Stimulated activated CD8-positive, alpha-beta memory T cell treated with anti-CD3 and anti-CD28 coated beads, Interleukin-4, amount 100 ng/mL, for 4 hours (primary cell): ENCODE results near the gene SMIM26.

ENCODE experiments used
- DNase-seq, 2 donors: peaks; one replicate each; pipeline ENCODE4 v3.0.0-alpha.2; 2020; ENCODE audit warnings: low read depth in 2 of 2, low spot score in 1 of 2

SMIM26 gene

DNA sequence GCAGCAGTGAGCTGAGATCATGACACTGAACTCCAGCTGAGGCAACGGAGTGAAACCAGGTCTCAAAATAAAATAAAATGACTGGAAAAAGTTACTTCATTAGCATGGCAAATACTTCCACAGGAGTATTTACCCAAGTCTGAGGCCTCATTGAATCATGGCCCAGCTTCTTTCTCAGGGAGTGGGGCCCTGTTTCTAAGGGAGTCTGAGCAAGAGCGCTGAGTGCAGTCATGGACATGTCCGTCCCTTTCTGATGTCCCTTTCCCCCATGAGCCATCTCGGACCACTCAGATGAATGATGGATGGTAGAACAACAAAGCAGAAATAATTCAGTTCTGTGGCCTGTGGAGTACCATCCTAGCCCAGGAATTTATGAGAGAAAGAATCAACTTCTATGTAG, 12.8 kb downstream of the SMIM26 start:
- no peak for DNase-seq

DNA sequence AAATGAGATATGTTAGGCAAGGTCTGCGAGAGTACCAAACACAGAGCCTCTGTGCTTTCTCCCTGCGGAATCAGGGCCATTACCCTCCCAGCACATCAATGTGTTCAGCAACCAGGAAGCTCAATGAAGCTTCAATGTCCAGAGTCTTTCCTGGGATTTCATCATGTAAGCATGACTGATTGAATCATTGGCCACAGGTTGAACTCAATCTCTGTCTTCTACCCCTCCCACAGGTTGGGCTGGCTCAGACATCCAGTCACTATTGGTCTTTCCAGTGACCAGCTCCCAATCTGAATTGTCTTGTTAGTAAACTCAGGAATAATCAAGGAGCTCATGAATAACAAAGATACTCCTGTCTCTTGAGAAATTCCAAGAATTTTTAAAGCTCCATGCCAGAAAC, 17.9 kb downstream of the SMIM26 start:
- no peak for DNase-seq

DNA sequence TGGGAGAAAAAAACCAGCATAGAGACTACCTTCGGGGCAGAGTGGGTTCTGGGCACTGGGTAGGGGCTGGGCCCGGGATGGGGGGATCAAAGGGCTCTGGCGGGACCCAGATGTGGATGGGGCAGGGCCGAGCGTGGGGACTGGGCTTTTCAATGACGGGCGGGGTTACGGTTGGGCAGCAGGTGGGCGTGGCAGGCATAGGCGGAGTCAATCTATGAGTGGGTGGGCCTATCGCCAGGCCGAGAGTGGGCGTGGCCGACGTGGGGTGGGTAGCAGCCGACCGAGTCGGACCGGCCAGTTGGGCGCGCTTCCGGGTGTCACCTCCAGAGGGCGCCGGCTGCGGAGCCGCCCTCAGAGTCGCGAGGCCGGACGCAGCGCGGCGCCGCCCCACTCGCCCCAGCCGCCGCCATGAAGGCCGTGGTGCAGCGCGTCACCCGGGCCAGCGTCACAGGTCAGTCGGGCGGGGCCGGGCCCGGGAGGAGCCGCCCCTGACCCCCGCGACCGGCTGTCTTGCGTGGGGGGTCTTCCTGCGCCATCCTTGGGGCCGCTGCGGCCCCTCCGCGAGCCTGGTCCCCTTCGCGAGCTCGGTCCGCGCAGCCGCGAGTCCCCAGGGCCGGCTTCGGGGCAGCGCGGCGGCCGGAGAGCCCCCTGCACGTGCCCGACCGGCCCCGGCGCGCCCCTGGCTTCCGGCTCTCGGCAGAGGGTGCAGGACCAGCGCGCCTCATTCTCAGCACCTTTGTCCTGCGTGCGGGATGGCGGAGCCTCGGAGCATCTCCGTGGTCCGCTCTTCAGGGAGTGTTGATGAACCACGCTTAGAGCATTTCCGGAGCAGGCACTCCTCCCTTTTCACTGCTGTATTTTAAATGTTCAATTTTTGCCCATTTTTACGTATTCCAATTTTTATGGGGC, 20.7 kb downstream of the SMIM26 start, which contains the start of gene DTD1:
TSS of gene DTD1 (plus strand) at position 390 of the 909 bp plus-strand sequence. CDS start at position 409, 19 bp downstream.
- DNase-seq = peak; percentile 57 to 73

DNA sequence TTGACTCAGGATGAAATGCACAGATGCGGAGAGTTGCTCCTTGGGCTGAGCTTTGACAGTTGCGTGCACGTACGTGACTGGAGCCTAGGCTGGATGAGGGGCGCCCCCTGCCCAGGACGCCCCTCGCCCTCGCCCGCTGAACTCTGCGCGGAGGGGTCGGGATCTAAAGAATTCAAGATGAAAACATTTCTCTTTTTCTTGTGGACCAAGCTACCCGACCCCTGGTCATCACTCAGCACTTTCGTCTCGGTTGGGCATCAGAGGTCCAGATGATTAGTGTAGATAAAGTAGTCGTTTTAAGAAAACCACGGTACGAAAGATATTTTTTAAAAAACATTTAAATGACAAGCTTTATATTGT, 21.3 kb downstream of the SMIM26 start:
- no peak for DNase-seq

DNA sequence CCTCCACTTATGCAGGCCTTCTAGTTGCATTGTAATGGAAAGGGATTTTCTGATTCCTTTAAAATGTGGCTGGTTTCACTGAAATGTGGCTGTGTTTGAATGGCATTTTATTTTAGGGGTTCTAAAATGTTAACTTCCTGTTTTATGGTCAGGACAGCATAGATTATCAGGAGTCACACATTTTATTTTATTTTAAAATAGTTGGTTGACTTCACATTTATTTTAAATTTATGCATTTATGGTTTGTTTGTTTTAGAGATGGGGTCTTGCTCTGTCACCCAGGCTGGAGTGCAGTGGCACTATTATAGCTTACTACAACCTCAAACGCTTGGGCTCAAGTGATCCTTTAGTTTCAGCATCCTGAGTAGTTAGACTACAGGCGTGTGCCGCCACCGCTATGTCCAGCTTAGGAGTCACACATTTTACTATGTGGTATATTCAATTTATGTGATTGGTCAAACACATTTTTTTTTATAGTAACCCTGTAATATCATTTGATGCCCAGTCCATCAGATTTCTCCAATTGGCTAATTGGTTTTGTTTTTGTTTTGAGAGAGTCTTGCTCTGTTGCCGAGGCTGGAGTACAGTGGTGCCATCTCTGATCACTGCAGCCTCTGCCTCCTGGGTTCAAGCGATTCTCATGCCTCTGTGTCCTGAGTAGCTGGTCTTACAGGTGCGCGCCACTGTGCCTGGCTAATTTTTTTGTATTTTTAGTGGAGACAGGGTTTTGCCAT, 22.9 kb downstream of the SMIM26 start:
- no peak for DNase-seq

DNA sequence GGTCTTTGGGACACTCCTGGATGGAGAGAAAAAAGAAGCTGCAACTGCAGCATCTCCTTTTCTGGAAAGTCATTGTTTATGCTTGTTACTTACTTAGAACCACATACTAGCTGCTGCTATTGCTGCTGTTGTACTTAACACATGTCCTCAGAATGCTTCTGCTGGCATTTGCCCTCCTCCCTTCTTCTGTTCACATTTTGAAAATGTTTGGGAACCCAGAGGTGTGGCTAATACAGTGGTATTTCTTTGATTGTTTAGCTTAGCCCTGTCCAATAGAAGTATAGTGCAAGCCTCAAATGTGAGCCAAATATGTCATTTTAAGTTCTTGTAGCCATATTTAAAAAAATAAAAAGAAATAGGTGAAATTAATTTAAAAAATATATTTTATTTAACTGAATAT, 29.0 kb downstream of the SMIM26 start:
- DNase-seq = no peak

GRCh38 chr20:18609741-18610140, 42.5 kb downstream of the SMIM26 start:
- DNase-seq = no peak

GRCh38 chr20:18611492-18611891, 44.3 kb downstream of the SMIM26 start:
- DNase-seq = no peak

- DNase-seq = no peak
These were observed 46.3 kb downstream of the SMIM26 start for GRCh38 chr20:18613553-18613952.

- no peak for DNase-seq
These were observed 47.0 kb downstream of the SMIM26 start for GRCh38 chr20:18614244-18614643.

- no peak for DNase-seq
These were observed 47.9 kb downstream of the SMIM26 start for GRCh38 chr20:18615020-18615650.
